Stomach (tissue), 9 donors: ENCODE measurements around the gene ALB. TPM values are rescaled to one million over a fixed set of nuclear protein-coding genes. Genes with fewer than 3 reads are reported as not detected.

Experiments
- DNase-seq, 2 donors: peaks; one replicate each; pipeline versions ENCODE4 v3.0.0 to v3.0.0-alpha.2; 2013 to 2019
- H3K27ac ChIP-seq, 5 donors: fragments of 200-600 bp in 4 of 5; sonication (generic) in 4 of 5; one replicate each; pipeline ENCODE4 v1.5.1; 2013 to 2019; ENCODE audit warnings: mild to moderate bottlenecking in 1 of 5, moderate library complexity in 1 of 5
- H3K27me3 ChIP-seq, 3 donors: fragments of 200-600 bp; sonication (generic); one replicate each; pipeline ENCODE4 v1.5.1; 2017 to 2019; ENCODE audit warnings: mixed run types in 1 of 3
- H3K36me3 ChIP-seq, 4 donors: fragments of 200-600 bp; sonication (generic); 1 replicate in 3 of 4; 2 replicates in 1 of 4; pipeline ENCODE4 v1.5.1; 2016 to 2019
- H3K4me1 ChIP-seq, 4 donors: fragments of 200-600 bp; sonication (generic); one replicate each; pipeline ENCODE4 v1.5.1; 2016 to 2019
- H3K4me3 ChIP-seq, 4 donors: fragments of 200-600 bp; sonication (generic) in 3 of 4; one replicate each; pipeline ENCODE4 v1.5.1; 2016 to 2019; ENCODE audit warnings: mild to moderate bottlenecking in 1 of 4
- H3K9me3 ChIP-seq, 4 donors: fragments of 200-600 bp; sonication (generic); one replicate each; pipeline ENCODE4 v1.5.1; 2016 to 2019
- CTCF ChIP-seq, 7 experiments: fragments of 450-650 bp in 4 of 7; fragments of 200-600 bp in 3 of 7; sonication (generic) in 3 of 7; IDR thresholded peaks; one replicate each; pipeline ENCODE4 v1.5.1; 2016 to 2019; ENCODE audit warnings: antibody characterized with exemption in 7 of 7, control low read depth in 2 of 7, mild to moderate bottlenecking in 1 of 7
- EP300 ChIP-seq: sonication (generic); formaldehyde crosslinking; IDR thresholded peaks from one replicate; pipeline ENCODE4 v1.6.1; 2017; ENCODE audit warnings: antibody characterized with exemption
- POLR2A ChIP-seq, 4 donors: fragments of 450-650 bp; IDR thresholded peaks; one replicate each; pipeline ENCODE4 v1.6.1; 2016; ENCODE audit warnings: antibody characterized with exemption in 4 of 4, control low read depth in 2 of 4, mild to moderate bottlenecking in 1 of 4, moderate library complexity in 1 of 4
- POLR2AphosphoS5 ChIP-seq, 3 donors: sonication (generic); formaldehyde crosslinking; IDR thresholded peaks; one replicate each; pipeline ENCODE4 v1.6.1; 2016; ENCODE audit warnings: antibody characterized with exemption in 3 of 3
- WGBS, 5 donors: extraction: QIAGEN DNeasy Blood & Tissue Kit in 3 of 5; methylation state at CpG; one replicate each; pipeline versions ENCODE4 v1.1.5 to v1.1.7; 2013 to 2018; 5-methylcytosine and 5-hydroxymethylcytosine counted together
- intact Hi-C: fragments of 100-400 bp; cut with DNase I; formaldehyde crosslinking; loops from one replicate; pipeline ENCODE4 v1.15.1; 2023; ENCODE audit warnings: low total_unique reads
- polyA plus RNA-seq, 3 donors: library from polyadenylated mRNA; stranded (reverse); fragments of 200-250 nt; gene quantifications; one replicate each; pipeline ENCODE4 v1.2.3, GENCODE V29; 2013
- total RNA-seq, 5 donors: library from RNA; depleted of rRNA; stranded (reverse); fragments of >200 nt; gene quantifications; one replicate each; pipeline versions ENCODE4 v1.1.0 to v1.2.3, GENCODE V29; 2014 to 2016
- donor health status: healthy with polysubstance abuse.
- donor health status: Bipolar disorder and iron deficiency.
- donor health status: healthy.

The ALB gene
- total and polyA plus RNA-seq, 8 donors, result 0.48 to 101 (median 3.0) TPM; not detected in 4

- Histone ChIP-seq H3K27ac (no peak overlapping the region), H3K9me3 (no peaks in the 10 kb centered on the region), H3K27me3 (no peaks in the 10 kb centered on the region), H3K4me1 (peaks cover 0 to 5% (median 2%) of the 10 kb centered on the region in 4 donors), H3K36me3 (no peaks in the 10 kb centered on the region), H3K4me3 (no peak overlapping the region)
- 74 to 87% (median 84%) methylated on average over 2 of the region's 2 CpGs for WGBS, 5 donors
- TF ChIP-seq EP300, result no peak
- TF ChIP-seq POLR2A (IDR thresholded peaks at IDR 0.05), result no peak
- no peak for TF ChIP-seq POLR2AphosphoS5 (IDR thresholded peaks at IDR 0.05)
- no peak for TF ChIP-seq CTCF (IDR thresholded peaks at IDR 0.05)
- no peak for DNase-seq
- intact Hi-C loops, result no loop called here
These were observed 25.0 kb downstream of the ALB start for GRCh38 chr4:73429118-73429517.

DNA sequence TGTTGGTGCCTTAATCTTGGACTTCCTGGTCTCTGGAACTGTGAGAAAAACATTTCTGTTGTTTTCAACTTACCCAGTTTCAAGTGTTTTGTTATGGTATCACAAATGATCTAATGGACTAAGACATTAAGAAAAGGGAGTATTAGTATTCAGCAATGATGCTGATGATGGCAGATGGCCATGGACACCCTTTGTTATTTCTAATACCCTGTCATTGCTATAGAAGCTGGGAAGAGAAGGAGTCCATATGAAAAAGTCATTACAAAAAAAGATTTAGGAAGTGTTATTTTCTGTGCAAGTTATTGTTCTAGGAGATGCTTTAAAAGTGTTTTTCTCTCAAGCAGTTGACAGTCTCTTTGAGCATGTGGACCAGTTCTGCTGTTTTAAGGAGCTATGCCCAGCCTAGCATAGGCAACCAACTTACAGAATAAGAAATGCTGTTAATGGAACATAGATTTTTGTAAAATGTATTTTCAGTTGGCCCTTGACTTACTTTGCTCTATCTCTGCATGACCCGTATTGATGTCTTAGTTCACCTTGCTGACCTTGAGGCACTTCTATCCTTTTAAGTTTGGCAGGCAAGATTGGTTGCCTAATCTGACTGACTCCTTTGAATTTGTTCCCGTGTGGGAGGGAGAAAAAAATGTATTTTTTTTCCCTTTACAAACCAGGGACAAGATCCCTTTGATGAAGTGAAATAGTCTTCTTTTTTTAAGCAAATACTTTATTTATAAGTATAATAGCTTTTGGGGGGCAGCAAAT is 25.9 kb downstream of the ALB start:
- DNase-seq, result no peak
- intact Hi-C loops, result no loop called here
- 42 to 56% (median 45%) methylated on average over 2 of the region's 2 CpGs for WGBS, 5 donors
- Histone ChIP-seq H3K27ac (no peak overlapping the region), H3K36me3 (no peaks in the 10 kb centered on the region), H3K9me3 (no peaks in the 10 kb centered on the region), H3K27me3 (no peaks in the 10 kb centered on the region), H3K4me3 (no peak overlapping the region), H3K4me1 (peaks cover 0 to 5% (median 2%) of the 10 kb centered on the region in 4 donors)
- TF ChIP-seq POLR2AphosphoS5 (IDR thresholded peaks at IDR 0.05), result no peak
- no peak for TF ChIP-seq CTCF (IDR thresholded peaks at IDR 0.05)
- TF ChIP-seq EP300, result no peak
- TF ChIP-seq POLR2A (IDR thresholded peaks at IDR 0.05), result no peak

- no peak for DNase-seq
- Histone ChIP-seq H3K36me3 (no peaks in the 10 kb centered on the region), H3K4me1 (peaks cover 0 to 5% (median 2%) of the 10 kb centered on the region in 4 donors), H3K9me3 (no peaks in the 10 kb centered on the region), H3K27me3 (no peaks in the 10 kb centered on the region), H3K27ac (no peak overlapping the region), H3K4me3 (no peak overlapping the region)
- 32 to 49% (median 48%) methylated on average over 1 of the region's 1 CpG for WGBS, 5 donors
- intact Hi-C loops, result no loop called here
- no peak for TF ChIP-seq POLR2A (IDR thresholded peaks at IDR 0.05)
- TF ChIP-seq EP300, result no peak
- no peak for TF ChIP-seq POLR2AphosphoS5 (IDR thresholded peaks at IDR 0.05)
- TF ChIP-seq CTCF (IDR thresholded peaks at IDR 0.05), result no peak
These were observed 27.7 kb downstream of the ALB start for GRCh38 chr4:73431813-73432168.

DNA sequence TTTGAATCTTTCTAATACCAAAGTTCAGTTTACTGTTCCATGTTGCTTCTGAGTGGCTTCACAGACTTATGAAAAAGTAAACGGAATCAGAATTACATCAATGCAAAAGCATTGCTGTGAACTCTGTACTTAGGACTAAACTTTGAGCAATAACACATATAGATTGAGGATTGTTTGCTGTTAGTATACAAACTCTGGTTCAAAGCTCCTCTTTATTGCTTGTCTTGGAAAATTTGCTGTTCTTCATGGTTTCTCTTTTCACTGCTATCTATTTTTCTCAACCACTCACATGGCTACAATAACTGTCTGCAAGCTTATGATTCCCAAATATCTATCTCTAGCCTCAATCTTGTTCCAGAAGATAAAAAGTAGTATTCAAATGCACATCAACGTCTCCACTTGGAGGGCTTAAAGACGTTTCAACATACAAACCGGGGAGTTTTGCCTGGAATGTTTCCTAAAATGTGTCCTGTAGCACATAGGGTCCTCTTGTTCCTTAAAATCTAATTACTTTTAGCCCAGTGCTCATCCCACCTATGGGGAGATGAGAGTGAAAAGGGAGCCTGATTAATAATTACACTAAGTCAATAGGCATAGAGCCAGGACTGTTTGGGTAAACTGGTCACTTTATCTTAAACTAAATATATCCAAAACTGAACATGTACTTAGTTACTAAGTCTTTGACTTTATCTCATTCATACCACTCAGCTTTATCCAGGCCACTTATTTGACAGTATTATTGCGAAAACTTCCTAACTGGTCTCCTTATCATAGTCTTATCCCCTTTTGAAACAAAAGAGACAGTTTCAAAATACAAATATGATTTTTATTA is 28.3 kb downstream of the ALB start:
- intact Hi-C loops, result no loop called here
- no peaks in the 10 kb centered on the region for H3K9me3 ChIP-seq
- no peak for TF ChIP-seq POLR2AphosphoS5 (IDR thresholded peaks at IDR 0.05)
- TF ChIP-seq EP300, result no peak
- TF ChIP-seq CTCF (IDR thresholded peaks at IDR 0.05), result no peak
- no peak for TF ChIP-seq POLR2A (IDR thresholded peaks at IDR 0.05)
- peak in 1 of 2 donors; percentile 16 for DNase-seq
- no peaks in the 10 kb centered on the region for H3K27me3 ChIP-seq
- H3K4me1 ChIP-seq, result peaks cover 0 to 5% (median 2%) of the 10 kb centered on the region in 4 donors
- H3K27ac ChIP-seq, result no peak overlapping the region
- H3K36me3 ChIP-seq, result no peaks in the 10 kb centered on the region
- WGBS, 5 donors, result 35 to 55% (median 44%) methylated on average over 5 of the region's 5 CpGs
- no peak overlapping the region for H3K4me3 ChIP-seq
